T-helper 1 cell treated with Interleukin-12 subunit alpha and Interleukin-12 subunit beta and Interleukin-4 antibody, amounts not matched to agents 30 ng/mL and 1 ng/mL, for 36 hours (primary cell): ENCODE data around the gene SPAST. TPM values are rescaled to one million over a fixed set of nuclear protein-coding genes. Genes with fewer than 3 reads are reported as not detected.
"Not testable (repeated sequence)": the region's sequence is repeated elsewhere in the genome, so short reads cannot be mapped to it uniquely, and the experiment has no call there.

ENCODE experiments used
- intact Hi-C: fragments of 100-400 bp; cut with micrococcal nuclease; formaldehyde crosslinking; loops from one replicate; pipeline ENCODE4 v1.15.1; 2024
- total RNA-seq: library from RNA; stranded (reverse); gene quantifications from 2 replicates; pipeline ENCODE4 v1.2.3, GENCODE V29; 2022

The SPAST gene
- total RNA-seq, 1 donor from 2014 or later = 22.6 TPM

- intact Hi-C loops = no loop called here
Observed at GRCh38 chr2:32119161-32119560, 55.8 kb downstream of the SPAST start.

- intact Hi-C loops = no loop called here
Observed at GRCh38 chr2:32124660-32125059, 61.3 kb downstream of the SPAST start.

- intact Hi-C loops = no loop called here
Observed at GRCh38 chr2:32128636-32129035, 65.3 kb downstream of the SPAST start.

GRCh38 chr2:32129086-32129485 is 65.7 kb downstream of the SPAST start:
- intact Hi-C loops = no loop called here

GRCh38 chr2:32135409-32135808 is 72.1 kb downstream of the SPAST start:
- intact Hi-C loops = loop anchor here (1.0 to 10.0 kb wide), 6 partner anchors 29 to 447 kb away; partner anchors contain the start of genes DPY30, MEMO1, SLC30A6 and SPAST

- intact Hi-C loops = loop anchor here (5.0 to 10.0 kb wide), 2 partner anchors 124 to 251 kb away; partner anchors contain the start of gene MEMO1
Observed at GRCh38 chr2:32136097-32136496, 72.7 kb downstream of the SPAST start.

- intact Hi-C loops = not testable (repeated sequence)
Observed at GRCh38 chr2:32151544-32151943, 88.2 kb downstream of the SPAST start.

- intact Hi-C loops = no loop called here
Observed at GRCh38 chr2:32159678-32160077, 96.3 kb downstream of the SPAST start.

- intact Hi-C loops = no loop called here
Observed at GRCh38 chr2:32161296-32161695, 97.9 kb downstream of the SPAST start.

- intact Hi-C loops = loop anchor here (2.0 kb wide), 1 partner anchor 29 kb away; no protein-coding TSS in a partner anchor
Observed at GRCh38 chr2:32164254-32164653, 100.9 kb downstream of the SPAST start.

GRCh38 chr2:32165027-32165347 is 101.6 kb downstream of the SPAST start:
- intact Hi-C loops = loop anchor here (1.0 to 5.0 kb wide), 8 partner anchors 30 to 1434 kb away; partner anchors contain the start of genes BIRC6, DPY30, FAM98A and MEMO1

GRCh38 chr2:32166115-32166574 is 102.8 kb downstream of the SPAST start:
- intact Hi-C loops = loop anchor here (1.0 to 5.0 kb wide), 2 partner anchors 462 to 1311 kb away; partner anchors contain the start of genes RASGRP3 and TTC27

GRCh38 chr2:32168513-32168912 is 105.2 kb downstream of the SPAST start:
- intact Hi-C loops = loop anchor here (5.0 kb wide), 1 partner anchor 1309 kb away; the partner anchor contains the start of gene RASGRP3

- intact Hi-C loops = no loop called here
Observed at GRCh38 chr2:32172870-32173269, 109.5 kb downstream of the SPAST start.

GRCh38 chr2:32182667-32183066 is 119.3 kb downstream of the SPAST start:
- intact Hi-C loops = no loop called here

GRCh38 chr2:32189011-32189410 is 125.7 kb downstream of the SPAST start:
- intact Hi-C loops = no loop called here

- intact Hi-C loops = no loop called here
Observed at GRCh38 chr2:32192418-32192817, 129.1 kb downstream of the SPAST start.

- intact Hi-C loops = no loop called here
Observed at GRCh38 chr2:32200814-32201213, 137.5 kb downstream of the SPAST start.

GRCh38 chr2:32203428-32203827 is 140.1 kb downstream of the SPAST start:
- intact Hi-C loops = not testable (repeated sequence)
